Panc1 (cell line): ENCODE measurements around the gene BTC.

Experiments
- CTCF ChIP-seq: fragments of 450-650 bp; IDR thresholded peaks from 2 replicates; pipeline ENCODE4 v1.5.1; 2017; ENCODE audit warnings: mild to moderate bottlenecking
- POLR2AphosphoS5 ChIP-seq: IDR thresholded peaks from 2 replicates; pipeline ENCODE4 v1.6.1; 2012; ENCODE audit warnings: mild to moderate bottlenecking, low read depth, low read length, moderate library complexity
- SIN3A ChIP-seq: IDR thresholded peaks from 2 replicates; pipeline ENCODE4 v1.6.1; 2012; ENCODE audit warnings: low read depth, mild to moderate bottlenecking, low read length, moderate library complexity, borderline replicate concordance; ENCODE audit not compliant: insufficient read depth
- TF ChIP-seq, protein P1 (sequence below), 2 experiments: IDR thresholded peaks; 2 replicates each; pipeline ENCODE4 v1.6.1; 2011 to 2012; ENCODE audit warnings: low read depth in 2 of 2, control low read depth in 1 of 2, low read length in 1 of 2, mild to moderate bottlenecking in 1 of 2, moderate library complexity in 1 of 2; ENCODE audit not compliant: insufficient read depth in 1 of 2

GRCh38 chr4:74764119-74764518, 30.2 kb downstream of the BTC start:
- TF ChIP-seq CTCF (no peak), POLR2AphosphoS5 (no peak), SIN3A (no peak)
- TF ChIP-seq, protein P1, sequence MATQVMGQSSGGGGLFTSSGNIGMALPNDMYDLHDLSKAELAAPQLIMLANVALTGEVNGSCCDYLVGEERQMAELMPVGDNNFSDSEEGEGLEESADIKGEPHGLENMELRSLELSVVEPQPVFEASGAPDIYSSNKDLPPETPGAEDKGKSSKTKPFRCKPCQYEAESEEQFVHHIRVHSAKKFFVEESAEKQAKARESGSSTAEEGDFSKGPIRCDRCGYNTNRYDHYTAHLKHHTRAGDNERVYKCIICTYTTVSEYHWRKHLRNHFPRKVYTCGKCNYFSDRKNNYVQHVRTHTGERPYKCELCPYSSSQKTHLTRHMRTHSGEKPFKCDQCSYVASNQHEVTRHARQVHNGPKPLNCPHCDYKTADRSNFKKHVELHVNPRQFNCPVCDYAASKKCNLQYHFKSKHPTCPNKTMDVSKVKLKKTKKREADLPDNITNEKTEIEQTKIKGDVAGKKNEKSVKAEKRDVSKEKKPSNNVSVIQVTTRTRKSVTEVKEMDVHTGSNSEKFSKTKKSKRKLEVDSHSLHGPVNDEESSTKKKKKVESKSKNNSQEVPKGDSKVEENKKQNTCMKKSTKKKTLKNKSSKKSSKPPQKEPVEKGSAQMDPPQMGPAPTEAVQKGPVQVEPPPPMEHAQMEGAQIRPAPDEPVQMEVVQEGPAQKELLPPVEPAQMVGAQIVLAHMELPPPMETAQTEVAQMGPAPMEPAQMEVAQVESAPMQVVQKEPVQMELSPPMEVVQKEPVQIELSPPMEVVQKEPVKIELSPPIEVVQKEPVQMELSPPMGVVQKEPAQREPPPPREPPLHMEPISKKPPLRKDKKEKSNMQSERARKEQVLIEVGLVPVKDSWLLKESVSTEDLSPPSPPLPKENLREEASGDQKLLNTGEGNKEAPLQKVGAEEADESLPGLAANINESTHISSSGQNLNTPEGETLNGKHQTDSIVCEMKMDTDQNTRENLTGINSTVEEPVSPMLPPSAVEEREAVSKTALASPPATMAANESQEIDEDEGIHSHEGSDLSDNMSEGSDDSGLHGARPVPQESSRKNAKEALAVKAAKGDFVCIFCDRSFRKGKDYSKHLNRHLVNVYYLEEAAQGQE (IDR thresholded peaks at IDR 0.05; ENCODE audit: insufficient read depth in 1 of 2, low read depth in 2 of 2, low read length in 1 of 2) = no peak
